Large intestine (tissue), 3 donors: ENCODE results near the gene SMARCC2. TPM values are rescaled to one million over a fixed set of nuclear protein-coding genes. Genes with fewer than 3 reads are reported as not detected.

Experiments
- DNase-seq, 2 donors: peaks; one replicate each; pipeline versions ENCODE4 v3.0.0 to v3.0.0-alpha.2; 2013
- H3K27ac ChIP-seq: one replicate; pipeline ENCODE4 v1.5.1; 2013; ENCODE audit warnings: low read length
- H3K27me3 ChIP-seq: 2 replicates; pipeline ENCODE4 v1.6.1; 2013; ENCODE audit warnings: low read length; ENCODE audit not compliant: control insufficient read depth, insufficient read depth
- H3K36me3 ChIP-seq: 2 replicates; pipeline ENCODE4 v1.6.1; 2013; ENCODE audit warnings: low read length; ENCODE audit not compliant: control insufficient read depth, insufficient read depth
- H3K4me1 ChIP-seq: one replicate; pipeline ENCODE4 v1.6.1; 2013; ENCODE audit warnings: low read length; ENCODE audit not compliant: control insufficient read depth, insufficient read depth
- H3K4me3 ChIP-seq: one replicate; pipeline ENCODE4 v1.5.1; 2013; ENCODE audit warnings: low read length
- H3K9me3 ChIP-seq: one replicate; pipeline ENCODE4 v1.6.1; 2013; ENCODE audit warnings: mild to moderate bottlenecking, low read depth, low read length, moderate library complexity; ENCODE audit not compliant: control insufficient read depth
- WGBS: methylation state at CpG from one replicate; pipeline ENCODE4 v1.1.5; 2013; ENCODE audit warnings: low lambda C conversion rate; ENCODE audit not compliant: insufficient coverage; 5-methylcytosine and 5-hydroxymethylcytosine counted together
- polyA plus RNA-seq: library from polyadenylated mRNA; unstranded; fragments of 120-200 nt; gene quantifications from one replicate; pipeline ENCODE4 v1.2.1, GENCODE V29; 2013

The SMARCC2 gene
- polyA plus RNA-seq, 1 donor = 70.7 TPM

GRCh38 chr12:56137853-56138571, 51.3 kb downstream of the SMARCC2 start:
- no CpG with 5 or more reads among the region's 14 CpGs for WGBS
- H3K27ac ChIP-seq = no peak overlapping the region
- no peaks in the 10 kb centered on the region for H3K27me3 ChIP-seq
- no peak overlapping the region for H3K4me3 ChIP-seq
- H3K36me3 ChIP-seq = peaks cover 68% of the 10 kb centered on the region
- DNase-seq = no peak
- H3K4me1 ChIP-seq = no peaks in the 10 kb centered on the region
- H3K9me3 ChIP-seq = no peaks in the 10 kb centered on the region

DNA sequence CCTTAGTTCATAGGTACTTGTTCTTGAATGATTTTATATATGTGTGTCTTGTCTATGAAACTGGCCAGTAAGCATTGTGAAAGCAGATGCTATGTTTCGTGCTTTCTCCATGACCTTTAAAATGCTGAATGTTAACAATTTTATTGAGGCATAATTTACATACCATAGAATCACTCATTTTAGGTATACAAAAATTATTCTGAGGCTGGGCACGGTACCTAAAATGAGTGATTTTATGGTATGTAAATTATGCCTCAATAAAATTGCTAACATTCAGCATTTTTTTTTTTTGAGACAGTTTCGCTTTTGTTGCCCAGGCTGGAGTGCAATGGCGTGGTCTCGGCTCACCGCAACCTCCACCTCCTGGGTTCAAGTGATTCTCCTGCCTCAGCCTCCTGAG, 54.4 kb downstream of the SMARCC2 start:
- DNase-seq = no peak
- Histone ChIP-seq H3K27me3 (no peaks in the 10 kb centered on the region), H3K4me3 (no peak overlapping the region), H3K4me1 (no peaks in the 10 kb centered on the region), H3K36me3 (peaks cover 71% of the 10 kb centered on the region), H3K9me3 (no peaks in the 10 kb centered on the region), H3K27ac (no peak overlapping the region)
- 80% methylated on average over 1 of the region's 6 CpGs for WGBS

GRCh38 chr12:56130876-56131275, 58.4 kb downstream of the SMARCC2 start:
- H3K27ac ChIP-seq = no peak overlapping the region

DNA sequence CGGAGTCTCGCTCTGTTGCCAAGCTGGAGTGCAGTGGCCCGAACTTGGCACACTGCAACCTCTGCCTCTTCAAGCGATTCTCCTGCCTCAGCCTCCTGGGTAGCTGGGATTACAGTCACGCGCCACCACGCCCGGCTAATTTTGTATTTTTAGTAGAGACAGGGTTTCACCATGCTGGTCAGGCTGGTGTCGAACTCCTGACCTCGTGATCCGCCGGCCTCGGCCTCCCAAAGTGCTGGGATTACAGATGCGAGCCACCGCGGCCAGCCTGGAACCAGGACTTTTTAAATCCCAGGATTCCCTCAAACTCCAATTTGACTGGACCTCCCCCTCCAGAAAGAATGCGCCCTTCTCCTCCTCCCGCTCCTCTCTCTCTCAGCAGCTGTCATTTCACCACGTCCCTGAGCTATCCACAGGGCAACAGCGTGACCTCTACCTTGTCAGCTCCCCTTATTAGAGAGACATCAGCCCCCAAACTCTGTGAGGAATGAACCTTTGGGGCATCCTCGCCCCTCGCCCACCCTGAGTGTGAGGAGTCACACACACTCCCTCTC, 59.3 kb downstream of the SMARCC2 start:
- no peak for DNase-seq
- H3K27me3 ChIP-seq = no peaks in the 10 kb centered on the region
- no peaks in the 10 kb centered on the region for H3K9me3 ChIP-seq
- H3K4me1 ChIP-seq = peaks cover 27% of the 10 kb centered on the region
- H3K27ac ChIP-seq = no peak overlapping the region
- H3K36me3 ChIP-seq = peaks cover 36% of the 10 kb centered on the region
- no peak overlapping the region for H3K4me3 ChIP-seq
- 83% methylated on average over 1 of the region's 22 CpGs for WGBS

More at GRCh38 chr12:56130876-56131275, 58.4 kb downstream of the SMARCC2 start:
- Histone ChIP-seq H3K36me3 (peaks cover 36% of the 10 kb centered on the region), H3K4me1 (peaks cover 22% of the 10 kb centered on the region), H3K4me3 (no peak overlapping the region), H3K9me3 (no peaks in the 10 kb centered on the region), H3K27me3 (no peaks in the 10 kb centered on the region)
- WGBS = 17% methylated on average over 1 of the region's 4 CpGs
- no peak for DNase-seq

GRCh38 chr12:56129206-56129941, 59.9 kb downstream of the SMARCC2 start:
- Histone ChIP-seq H3K9me3 (no peaks in the 10 kb centered on the region), H3K27ac (peak overlapping the region; percentile 83), H3K36me3 (peaks cover 36% of the 10 kb centered on the region), H3K4me3 (peak overlapping the region; percentile 92), H3K27me3 (no peaks in the 10 kb centered on the region), H3K4me1 (peaks cover 27% of the 10 kb centered on the region)
- no CpG with 5 or more reads among the region's 29 CpGs for WGBS
- DNase-seq = peak in 1 of 2 donors; percentile 62

- no peaks in the 10 kb centered on the region for H3K27me3 ChIP-seq
- H3K9me3 ChIP-seq = no peaks in the 10 kb centered on the region
- 3% methylated on average over 7 of the region's 20 CpGs for WGBS
- H3K27ac ChIP-seq = peak overlapping the region; percentile 83
- H3K36me3 ChIP-seq = peaks cover 29% of the 10 kb centered on the region
- peak overlapping the region; percentile 92 for H3K4me3 ChIP-seq
- H3K4me1 ChIP-seq = peaks cover 27% of the 10 kb centered on the region
- peak in 1 of 2 donors; percentile 46 for DNase-seq
Measured at GRCh38 chr12:56128670-56129205, 60.5 kb downstream of the SMARCC2 start.

- WGBS = no CpG with 5 or more reads among the region's 49 CpGs
- peak within 1 kb of the TSS; percentile 92 for H3K4me3 ChIP-seq
- H3K36me3 ChIP-seq = peaks cover 23% of the 10 kb centered on the region
- peak; percentile 99 to 100 for DNase-seq
- no peaks in the 10 kb centered on the region for H3K27me3 ChIP-seq
- H3K27ac ChIP-seq = peak within 1 kb of the TSS; percentile 83
- H3K4me1 ChIP-seq = peaks cover 27% of the 10 kb centered on the region
- no peaks in the 10 kb centered on the region for H3K9me3 ChIP-seq
Measured at GRCh38 chr12:56127888-56128669, 61.2 kb downstream of the SMARCC2 start, which contains the start of gene ESYT1. Gene ESYT1 (plus strand): TSS chr12:56128267. CDS start chr12:56128320, 53 bp downstream.

GRCh38 chr12:56127485-56127887, 61.8 kb downstream of the SMARCC2 start:
- WGBS = no CpG with 5 or more reads among the region's 8 CpGs
- H3K4me1 ChIP-seq = peaks cover 27% of the 10 kb centered on the region
- H3K27me3 ChIP-seq = no peaks in the 10 kb centered on the region
- no peak for DNase-seq
- peaks cover 20% of the 10 kb centered on the region for H3K36me3 ChIP-seq
- peak overlapping the region; percentile 74 for H3K27ac ChIP-seq
- peak overlapping the region; percentile 92 for H3K4me3 ChIP-seq
- H3K9me3 ChIP-seq = no peaks in the 10 kb centered on the region

DNA sequence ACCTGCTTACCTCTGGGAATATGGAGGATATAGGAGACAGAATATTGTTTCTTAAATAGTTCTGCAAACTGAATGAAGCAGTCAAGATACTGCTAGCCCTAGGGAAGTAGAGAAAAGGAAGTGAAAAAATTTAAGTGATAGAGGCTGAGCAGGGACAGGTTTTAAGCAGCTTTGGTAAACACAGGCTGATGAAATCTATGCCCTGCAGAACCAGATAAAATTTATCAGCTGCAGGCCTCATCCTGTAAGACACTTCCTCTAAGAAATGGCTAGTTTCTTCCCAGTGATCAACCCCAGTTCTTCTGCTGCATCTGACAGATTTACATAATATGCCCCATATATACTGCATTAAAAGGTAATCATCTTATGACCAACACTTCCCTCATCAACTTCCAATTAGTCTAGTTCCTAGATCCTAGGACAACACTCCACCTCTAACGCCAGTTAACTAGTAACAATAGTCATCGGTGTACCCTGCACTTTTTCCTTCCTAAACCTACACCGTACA, 62.5 kb downstream of the SMARCC2 start:
- Histone ChIP-seq H3K36me3 (peaks cover 14% of the 10 kb centered on the region), H3K27ac (peak overlapping the region; percentile 74), H3K9me3 (no peaks in the 10 kb centered on the region), H3K4me3 (no peak overlapping the region), H3K27me3 (no peaks in the 10 kb centered on the region), H3K4me1 (peaks cover 27% of the 10 kb centered on the region)
- DNase-seq = peak in 1 of 2 donors; percentile 32
- 40% methylated on average over 2 of the region's 3 CpGs for WGBS
